Measurements from ENCODE around the gene CCR6.
"Not testable (repeated sequence)": the region's sequence is repeated elsewhere in the genome, so short reads cannot be mapped to it uniquely, and the experiment has no call there.

The CCR6 gene

DNA sequence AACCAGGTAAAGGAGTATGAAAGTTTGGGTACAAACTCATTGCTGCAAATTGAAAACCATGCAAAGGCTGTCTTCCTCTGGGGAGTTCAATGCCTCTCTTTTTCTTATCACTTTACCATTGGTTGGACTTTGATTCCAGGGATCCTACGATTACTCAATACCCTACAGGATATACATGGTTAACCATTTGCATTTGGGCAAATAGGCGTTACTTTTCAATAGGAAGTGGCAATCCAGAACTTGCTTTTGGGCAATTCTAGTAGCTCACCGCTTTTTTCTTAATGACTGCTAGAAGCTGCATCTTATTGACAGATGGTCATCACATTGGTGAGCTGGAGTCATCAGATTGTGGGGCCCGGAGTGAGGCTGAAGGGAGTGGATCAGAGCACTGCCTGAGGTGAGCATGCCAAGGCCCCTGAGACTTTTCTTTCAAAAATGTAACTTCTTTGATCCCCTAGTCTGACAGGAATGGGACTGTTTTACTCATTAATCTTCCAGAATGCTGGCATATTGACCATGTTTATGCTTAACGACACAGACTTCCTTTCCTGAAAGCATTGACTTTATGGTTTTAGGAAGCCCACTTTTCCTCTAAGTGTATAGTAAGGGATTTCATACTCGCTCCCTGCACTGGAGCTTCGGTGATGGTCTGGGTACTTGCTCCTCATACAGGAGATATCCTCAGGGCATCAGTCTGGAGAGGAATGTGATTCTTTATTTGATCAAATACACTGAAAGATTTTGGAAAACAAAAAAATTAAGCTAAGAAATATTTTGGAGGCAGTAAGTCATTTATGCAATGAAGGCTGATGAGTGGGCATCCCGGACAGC, at the start of gene CCR6:
CCR6 (plus strand) TSS at position 270 of the 831 bp plus-strand sequence. CDS start 13,039 bp downstream, outside the sequence.
- DNase-seq (ENCODE audit: low spot score): no peak

GRCh38 chr6:167073679-167074274, 49.1 kb upstream of the CCR6 start:
- no peak for DNase-seq (ENCODE audit: low spot score)

DNA sequence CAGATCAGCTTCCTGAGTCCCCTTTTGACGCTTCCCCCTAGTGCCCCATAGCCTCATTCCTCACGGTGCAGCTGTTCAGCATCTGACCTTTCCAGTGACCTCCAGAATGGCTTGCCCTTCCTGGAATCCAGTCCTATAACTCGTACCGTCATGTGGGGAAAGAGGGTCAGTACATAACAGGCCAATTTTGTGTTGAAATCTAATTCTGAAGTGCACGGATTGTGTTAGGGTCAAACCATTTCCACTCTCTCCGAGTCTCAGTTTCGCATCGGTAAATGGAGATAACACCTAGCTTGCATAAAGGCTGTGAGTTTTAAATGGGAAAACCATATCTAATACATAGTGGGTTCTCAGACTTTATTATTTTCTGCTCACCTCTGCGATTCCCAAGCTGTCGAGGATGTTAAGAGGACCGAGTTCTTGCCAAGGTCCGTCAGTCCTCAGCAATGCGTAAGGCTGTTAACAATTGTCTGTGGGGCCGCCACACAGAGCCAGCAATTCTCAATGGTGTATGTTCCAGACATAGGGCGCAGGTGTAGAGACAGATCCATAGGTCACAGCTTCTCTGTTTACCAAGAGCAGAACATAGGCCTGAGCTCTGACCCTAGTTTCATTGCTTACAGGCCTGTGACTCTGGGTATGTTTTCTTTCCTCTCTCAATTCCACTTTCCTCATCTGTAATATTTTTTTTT, 45.5 kb upstream of the CCR6 start:
- no peak for DNase-seq (ENCODE audit: low spot score)

- no peak for DNase-seq (ENCODE audit: low spot score)
Observed at GRCh38 chr6:167078745-167079144, 44.2 kb upstream of the CCR6 start.

DNA sequence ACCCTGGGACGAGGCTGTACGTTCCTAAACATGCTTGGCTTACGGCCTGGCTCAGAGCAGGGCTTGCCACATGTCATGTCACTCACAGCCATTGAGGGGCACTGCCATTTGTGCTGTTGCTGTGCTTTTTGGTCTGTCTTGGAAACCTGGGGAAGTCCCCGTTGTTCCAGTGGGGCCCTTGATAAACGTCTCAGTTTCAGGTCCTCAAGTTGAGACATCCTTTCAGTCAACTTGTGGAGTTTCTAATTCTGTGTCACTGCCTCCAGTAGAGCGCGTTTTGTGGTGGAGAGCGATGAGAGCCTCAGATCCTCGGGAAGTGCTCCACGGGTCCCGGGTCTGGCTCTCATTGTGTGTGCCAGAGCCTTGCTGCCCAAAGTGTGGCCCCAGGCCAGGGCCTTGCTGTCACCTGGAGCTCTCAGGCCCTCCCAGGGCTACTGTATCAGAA, 43.0 kb upstream of the CCR6 start:
- no peak for DNase-seq (ENCODE audit: low spot score)

- DNase-seq (ENCODE audit: low spot score): no peak
Observed at GRCh38 chr6:167087857-167088354, 35.0 kb upstream of the CCR6 start.

- not testable (repeated sequence) for DNase-seq (ENCODE audit: low spot score)
Observed at GRCh38 chr6:167088741-167089140, 34.2 kb upstream of the CCR6 start.

DNA sequence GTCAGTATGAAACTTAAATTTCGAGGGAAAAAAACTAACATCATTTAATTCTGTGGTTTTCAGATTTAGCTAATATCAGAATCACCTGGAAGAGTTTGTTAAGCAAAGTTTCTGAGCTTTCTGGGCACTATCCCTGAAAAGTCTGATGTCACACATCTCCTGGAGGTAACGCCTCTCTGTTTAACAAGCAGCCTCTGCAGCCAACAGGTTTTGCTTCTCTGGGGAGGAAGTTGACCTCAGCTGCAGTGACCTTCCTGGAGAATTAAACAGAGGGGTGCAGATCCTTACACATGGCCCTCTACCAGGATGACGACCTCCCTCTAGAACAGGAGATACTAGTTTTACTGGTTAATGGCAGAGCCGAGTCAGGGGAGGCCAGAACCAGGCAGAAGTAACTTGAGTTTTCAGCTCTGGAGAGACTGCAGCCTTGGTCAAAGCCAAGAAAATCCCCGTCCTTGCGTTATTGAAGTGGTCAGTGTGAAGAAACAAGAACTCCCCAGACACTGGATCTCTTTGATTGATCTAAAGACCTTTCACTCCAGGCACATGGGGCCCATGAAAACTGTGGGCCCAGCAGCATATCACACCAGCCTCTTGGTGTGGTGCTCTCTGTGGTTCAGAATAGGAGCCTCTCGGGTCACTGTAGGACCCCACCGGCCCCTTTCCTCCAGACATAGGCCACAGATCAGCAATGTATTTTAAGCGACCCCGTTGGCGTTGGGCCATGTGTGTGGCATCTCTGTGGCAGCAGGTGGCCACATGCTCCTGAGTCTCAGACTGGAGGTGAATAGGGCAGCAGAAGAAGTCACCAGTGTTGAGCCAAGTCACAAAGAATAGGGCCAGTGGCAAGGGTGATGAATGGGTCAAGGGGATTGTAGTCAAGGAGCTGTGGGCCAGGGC, 33.4 kb upstream of the CCR6 start:
- no peak for DNase-seq (ENCODE audit: low spot score)

DNA sequence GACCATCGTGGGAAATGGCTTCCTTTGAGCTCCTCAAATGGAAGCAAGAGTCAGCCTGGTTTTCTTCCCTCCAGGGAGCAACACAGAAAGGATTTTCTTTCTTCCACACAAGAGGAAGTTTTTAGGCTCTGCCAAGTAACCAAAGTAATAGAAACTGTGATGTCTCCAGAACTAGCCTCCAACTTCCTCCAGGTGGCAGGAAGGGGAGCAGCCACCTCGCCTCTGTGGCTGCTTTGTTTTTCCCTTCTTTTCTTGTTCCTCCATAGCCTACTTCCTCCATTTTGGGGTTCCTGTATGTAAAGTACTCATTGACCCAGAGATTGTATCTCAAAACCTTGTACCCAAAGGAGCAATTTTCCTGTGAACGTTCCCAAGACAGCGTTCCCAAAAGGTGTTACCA, 32.7 kb upstream of the CCR6 start:
- no peak for DNase-seq (ENCODE audit: low spot score)

DNA sequence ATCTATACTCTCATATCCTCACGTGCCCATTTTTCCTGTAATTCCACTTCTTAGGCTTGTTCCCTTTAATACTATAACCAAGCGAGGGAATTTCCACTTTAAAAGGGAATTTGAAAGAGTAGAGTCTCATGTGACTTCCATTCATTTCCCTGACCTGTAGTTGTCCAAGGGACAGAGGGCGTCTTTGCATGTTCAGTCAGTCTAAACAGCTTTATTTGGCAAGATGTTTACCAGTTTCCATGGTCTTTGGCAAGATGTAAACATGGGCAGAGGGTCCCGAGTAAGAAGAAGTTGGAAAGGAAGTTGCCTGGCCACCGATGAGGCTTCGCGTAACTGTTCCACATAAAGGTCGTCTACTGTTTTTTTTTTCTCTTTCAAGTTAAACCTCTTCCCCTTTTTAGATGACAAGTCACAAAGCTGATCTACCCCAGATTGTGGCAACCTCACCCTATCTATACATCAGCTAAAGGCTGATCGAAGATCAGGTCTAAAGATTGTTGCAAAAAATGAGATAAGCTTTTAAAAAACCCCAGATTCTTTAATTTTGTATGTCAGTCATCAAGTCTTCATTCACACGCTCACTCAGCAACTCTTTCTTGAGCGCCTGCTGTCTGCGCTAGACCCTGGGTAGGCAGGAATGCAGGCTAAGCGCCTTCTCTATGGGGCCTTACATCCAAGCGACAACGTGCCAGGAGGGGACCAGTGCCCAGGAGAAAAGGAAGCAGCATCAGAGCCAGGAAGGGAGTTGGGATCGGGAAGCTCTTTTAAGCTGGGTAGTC, 31.7 kb upstream of the CCR6 start:
- DNase-seq (ENCODE audit: low spot score): no peak

DNA sequence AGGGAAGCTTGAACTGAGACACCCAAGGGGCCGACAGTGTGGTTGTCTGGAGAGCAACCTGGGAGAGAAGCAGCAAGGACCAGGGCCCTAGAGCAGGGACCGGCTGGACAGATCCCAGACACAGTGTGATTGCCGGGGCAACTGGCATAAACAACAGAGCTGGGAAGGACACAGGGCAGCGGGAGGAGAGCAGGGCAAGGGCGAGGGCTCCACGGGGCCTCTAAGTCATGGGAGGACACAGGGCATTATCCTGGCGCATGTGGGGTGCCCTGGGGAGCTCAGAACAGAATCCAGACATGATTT, 31.1 kb upstream of the CCR6 start:
- no peak for DNase-seq (ENCODE audit: low spot score)

- DNase-seq (ENCODE audit: low spot score): no peak
Observed at GRCh38 chr6:167092672-167093339, 30.1 kb upstream of the CCR6 start.

- no peak for DNase-seq (ENCODE audit: low spot score)
Observed at GRCh38 chr6:167093406-167093921, 29.4 kb upstream of the CCR6 start.

DNA sequence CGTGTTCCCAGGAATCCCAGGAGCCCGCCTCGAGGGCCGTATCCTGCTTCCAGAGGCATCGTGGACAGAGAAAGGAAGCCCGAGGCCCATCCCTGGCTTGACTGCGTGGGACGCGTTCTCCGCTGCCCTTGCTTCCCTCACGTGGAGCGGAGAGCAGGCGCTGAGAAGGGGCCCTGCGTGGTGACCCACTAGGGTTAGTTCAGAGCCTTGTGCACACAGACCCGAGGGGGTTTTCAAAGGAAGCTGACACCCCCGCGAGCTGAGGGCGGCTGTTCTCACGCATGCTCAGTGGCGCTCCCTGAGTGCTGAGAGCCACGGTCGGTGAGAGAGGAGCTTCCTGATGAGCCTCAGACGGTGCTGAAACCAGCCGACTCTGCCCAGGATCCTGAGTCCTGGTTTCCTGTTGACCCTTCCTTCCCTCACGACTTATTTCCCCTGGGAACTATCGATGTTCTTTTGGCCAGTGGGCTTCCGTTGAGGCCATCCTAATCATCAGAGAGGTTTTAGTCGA, 28.9 kb upstream of the CCR6 start:
- DNase-seq (ENCODE audit: low spot score): no peak

DNA sequence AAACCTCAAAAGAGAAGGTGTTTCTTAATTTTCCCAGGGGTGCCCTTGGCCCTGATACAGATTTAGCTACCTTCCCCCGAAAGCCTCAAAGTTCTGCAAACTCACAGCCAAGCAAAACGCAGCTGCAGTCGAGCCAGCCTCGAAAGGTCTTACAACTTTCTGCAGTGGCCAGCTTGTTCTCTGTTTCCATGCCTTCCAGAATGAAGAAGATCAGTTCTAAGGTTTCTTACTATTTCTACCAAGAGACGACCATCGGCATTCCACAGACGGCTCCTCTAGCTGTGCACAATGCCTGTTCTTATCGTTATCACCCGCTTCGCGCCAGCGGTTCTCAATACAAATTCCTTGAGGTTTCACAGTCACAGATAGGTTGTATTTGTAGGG, 28.5 kb upstream of the CCR6 start:
- no peak for DNase-seq (ENCODE audit: low spot score)

DNA sequence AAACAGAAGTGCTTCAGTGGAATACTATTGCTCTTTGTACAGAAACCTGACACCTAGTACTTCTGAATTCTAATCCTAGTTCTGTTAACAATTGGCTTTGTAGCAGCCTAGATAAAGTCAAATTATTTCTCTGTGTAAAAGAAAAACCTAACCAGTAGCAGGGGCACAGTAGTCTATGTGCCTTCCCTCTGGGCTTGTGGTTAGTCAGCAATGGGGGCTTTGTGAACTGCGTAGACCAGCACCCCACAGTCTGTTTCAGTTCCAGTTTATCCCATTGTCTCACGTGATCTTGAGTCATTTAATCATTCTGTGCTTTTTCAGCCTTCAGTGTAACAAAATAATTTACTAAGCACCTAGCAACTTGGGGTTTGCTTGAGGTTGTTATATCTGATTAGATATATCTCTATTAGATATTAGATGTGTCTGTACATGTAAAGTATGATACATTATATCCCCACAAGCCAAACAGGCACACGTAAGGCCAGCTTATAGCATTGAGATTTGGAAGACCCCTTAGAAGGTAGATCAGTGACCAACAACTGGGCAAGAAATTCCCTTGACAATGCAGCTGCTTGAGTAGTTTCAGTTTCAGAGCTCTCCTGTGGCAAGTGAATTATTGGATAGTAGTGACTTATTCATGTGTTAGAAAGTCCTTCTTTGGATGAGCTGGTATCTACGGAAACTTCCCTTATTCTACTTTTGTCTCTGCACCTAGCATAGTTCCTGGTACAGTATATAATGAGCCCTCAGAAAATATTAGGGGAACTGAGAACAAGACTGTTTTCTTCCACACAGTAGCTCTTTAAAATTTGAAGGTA, 27.9 kb upstream of the CCR6 start:
- no peak for DNase-seq (ENCODE audit: low spot score)

DNA sequence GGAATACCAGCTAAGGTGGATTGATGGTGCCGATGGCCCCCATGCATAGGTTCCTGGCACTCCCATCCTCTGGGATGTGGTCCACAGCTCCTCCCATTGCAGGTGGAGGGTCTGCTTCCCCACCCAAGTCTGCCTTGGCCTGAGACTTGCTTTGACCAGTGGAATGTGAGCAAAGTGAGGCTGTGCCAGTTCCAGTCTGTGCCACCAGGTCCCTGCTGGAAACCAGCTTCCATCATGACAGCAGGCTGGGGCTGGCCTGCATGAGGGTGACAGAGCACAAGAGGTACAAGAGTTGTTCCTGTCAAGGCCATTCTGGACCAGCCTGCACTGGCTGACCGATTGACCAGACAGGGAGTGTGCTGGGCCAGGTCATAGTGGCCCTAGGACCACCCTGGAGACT, 27.0 kb upstream of the CCR6 start:
- no peak for DNase-seq (ENCODE audit: low spot score)

DNA sequence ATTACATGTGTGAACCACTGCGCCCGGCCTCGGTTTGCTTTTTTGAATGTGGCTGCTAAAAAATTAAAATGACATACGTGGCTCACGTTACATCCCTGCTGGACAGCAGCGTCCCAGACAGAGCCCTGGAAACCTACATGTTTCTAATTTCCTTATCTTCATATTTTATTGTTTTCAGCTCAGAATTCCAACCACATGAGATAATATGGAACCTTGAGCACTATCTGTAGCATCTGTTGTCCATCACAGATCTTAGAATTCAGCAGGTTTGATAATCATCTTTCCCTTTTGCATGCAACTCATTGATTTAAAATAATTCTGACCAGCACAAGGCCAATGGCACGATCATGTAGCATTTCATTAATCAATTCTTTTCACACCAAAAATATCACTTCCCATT, 25.9 kb upstream of the CCR6 start:
- DNase-seq (ENCODE audit: low spot score): no peak

- no peak for DNase-seq (ENCODE audit: low spot score)
Observed at GRCh38 chr6:167097770-167098169, 25.1 kb upstream of the CCR6 start.
